ENCODE results near the gene LIG3. TPM values are rescaled to one million over a fixed set of nuclear protein-coding genes. Genes with fewer than 3 reads are reported as not detected.

The LIG3 gene
- total and polyA plus RNA-seq, 2 of the 13 experiments (the other 11 are each of a cell fraction or from before 2014, with no cell fraction given) = 34.4 to 36.2 TPM

- TF ChIP-seq ZNF564 (CRISPR knock-in tag; IDR thresholded peaks at IDR 0.05) (no peak), BRF2 (CRISPR knock-in tag; IDR thresholded peaks at IDR 0.05) (no peak), KDM2A (CRISPR knock-in tag; IDR thresholded peaks at IDR 0.05; ENCODE audit: borderline replicate concordance, low read depth) (peak; percentile 47; the same call in 1 of the 2 replicates), ZMAT5 (CRISPR knock-in tag; IDR thresholded peaks at IDR 0.05; ENCODE audit: borderline replicate concordance, low read depth) (no peak), ETV6 (CRISPR knock-in tag; conservative IDR thresholded peaks at IDR 0.05) (no peak), NFIB (CRISPR knock-in tag; IDR thresholded peaks at IDR 0.05; ENCODE audit: borderline replicate concordance) (no peak), SRSF9 (IDR thresholded peaks at IDR 0.05; ENCODE audit: borderline replicate concordance, insufficient read depth, low read depth, low read length, poor library complexity, severe bottlenecking) (no peak), ZNF10 (CRISPR knock-in tag; IDR thresholded peaks at IDR 0.05; ENCODE audit: borderline replicate concordance, low read depth) (no peak), ZIK1 (CRISPR knock-in tag; IDR thresholded peaks at IDR 0.05; ENCODE audit: borderline replicate concordance, low read depth) (no peak), ELF3 (CRISPR knock-in tag; IDR thresholded peaks at IDR 0.05) (0 out of 2 replicates have a peak, but pooled peaks have one; percentile 41), AGO1 (IDR thresholded peaks at IDR 0.05; ENCODE audit: low read depth, low read length, poor library complexity, severe bottlenecking) (no peak), TBX2 (CRISPR knock-in tag; IDR thresholded peaks at IDR 0.05; ENCODE audit: borderline replicate concordance) (no peak), NFE2 (CRISPR knock-in tag; IDR thresholded peaks at IDR 0.05) (no peak), NCOR1 (IDR thresholded peaks at IDR 0.05; ENCODE audit: borderline replicate concordance, low read length) (no peak), TARDBP (CRISPR knock-in tag; IDR thresholded peaks at IDR 0.05) (no peak), THAP11 (CRISPR knock-in tag; IDR thresholded peaks at IDR 0.05) (no peak; the same call in 1 of the 2 replicates), SSRP1 (CRISPR knock-in tag; IDR thresholded peaks at IDR 0.05) (0 out of 2 replicates have a peak, but pooled peaks have one; percentile 40), SNAPC5 (CRISPR knock-in tag; IDR thresholded peaks at IDR 0.05; ENCODE audit: borderline replicate concordance) (no peak), ZNF549 (CRISPR knock-in tag; IDR thresholded peaks at IDR 0.05) (no peak), ZNF383 (CRISPR knock-in tag; IDR thresholded peaks at IDR 0.05; ENCODE audit: borderline replicate concordance) (no peak), RAD21 (CRISPR knock-in tag; IDR thresholded peaks at IDR 0.05) (peak; percentile 90), ZNF614 (CRISPR knock-in tag; IDR thresholded peaks at IDR 0.05; ENCODE audit: borderline replicate concordance) (no peak), THAP7 (CRISPR knock-in tag; IDR thresholded peaks at IDR 0.05) (no peak), ZNF280B (CRISPR knock-in tag; IDR thresholded peaks at IDR 0.05; ENCODE audit: borderline replicate concordance) (no peak), KDM4B (CRISPR knock-in tag; IDR thresholded peaks at IDR 0.05) (no peak), ZNF703 (CRISPR knock-in tag; IDR thresholded peaks at IDR 0.05; ENCODE audit: borderline replicate concordance) (no peak)
Observed at GRCh38 chr17:34998205-34998604, 17.9 kb downstream of the LIG3 start (continued).

Measured in HepG2 (cell line).